22Rv1 (cell line): ENCODE results near the gene KY.

Experiments used
- H3K27ac ChIP-seq: fragments of 450-650 bp; 2 replicates; pipeline ENCODE4 v1.5.1; 2017
- CTCF ChIP-seq: fragments of 450-650 bp; IDR thresholded peaks from 2 replicates; pipeline ENCODE4 v1.5.1; 2017; ENCODE audit warnings: mild to moderate bottlenecking
- ZFX ChIP-seq: fragments of 450-650 bp; IDR thresholded peaks from 2 replicates; pipeline ENCODE4 v1.6.1; 2017; ENCODE audit warnings: antibody characterized with exemption, borderline replicate concordance

Gene KY

GRCh38 chr3:134617608-134618477 is 33.0 kb downstream of the KY start:
- no peak overlapping the region for H3K27ac ChIP-seq
- TF ChIP-seq CTCF: no peak
- no peak for TF ChIP-seq ZFX

- no peak overlapping the region for H3K27ac ChIP-seq
- no peak for TF ChIP-seq ZFX
- TF ChIP-seq CTCF: no peak
Measured at GRCh38 chr3:134615743-134616142, 35.1 kb downstream of the KY start.

- TF ChIP-seq CTCF (no peak), ZFX (no peak)
- H3K27ac ChIP-seq: no peak overlapping the region
Measured at GRCh38 chr3:134614955-134615354, 35.9 kb downstream of the KY start.

GRCh38 chr3:134613006-134613520 is 37.8 kb downstream of the KY start:
- no peak for TF ChIP-seq ZFX
- no peak for TF ChIP-seq CTCF
- H3K27ac ChIP-seq: no peak overlapping the region

- TF ChIP-seq CTCF (no peak), ZFX (no peak)
- no peak overlapping the region for H3K27ac ChIP-seq
Measured at GRCh38 chr3:134611516-134611915, 39.3 kb downstream of the KY start.

GRCh38 chr3:134610432-134611385 is 40.1 kb downstream of the KY start:
- TF ChIP-seq ZFX (no peak), CTCF (no peak)

More at GRCh38 chr3:134610432-134611385, 40.1 kb downstream of the KY start:
- H3K27ac ChIP-seq: no peak overlapping the region
